ENCODE results near the gene ENTPD8.

GRCh38 chr9:137391411-137391754, 49.8 kb downstream of the ENTPD8 start:
- no peak for TF ChIP-seq CTCF (conservative IDR thresholded peaks at IDR 0.05; ENCODE audit: low read length)
- no peak for TF ChIP-seq EZH2phosphoT487 (IDR thresholded peaks at IDR 0.05; ENCODE audit: borderline replicate concordance, low read depth, low read length)
